Neural cell (in vitro differentiated cells): Measurements from ENCODE around the gene HDAC4. TPM values are rescaled to one million over a fixed set of nuclear protein-coding genes. Genes with fewer than 3 reads are reported as not detected.

Experiments
- H2AFZ ChIP-seq: fragments of 200-600, 300-800 bp; sonication (generic), shearing (Covaris generic); 2 replicates; pipeline ENCODE4 v1.6.0; 2014; ENCODE audit warnings: low read depth, mild to moderate bottlenecking, antibody characterized with exemption, low read length, moderate library complexity
- H3F3A ChIP-seq: fragments of 200-600 bp; shearing (Covaris generic); 2 replicates; pipeline ENCODE4 v1.6.1; 2016; ENCODE audit warnings: mild to moderate bottlenecking, moderate library complexity, mixed read lengths, antibody characterized with exemption, low read length; ENCODE audit not compliant: insufficient read depth, poor library complexity, severe bottlenecking
- H3K27ac ChIP-seq: fragments of 200-600, 300-800 bp; sonication (generic), shearing (Covaris generic); 2 replicates; pipeline ENCODE4 v1.5.1; 2014; ENCODE audit warnings: mild to moderate bottlenecking, low read length, moderate library complexity
- H3K27me3 ChIP-seq: fragments of 300-800, 200-600 bp; sonication (generic), shearing (Covaris generic); 2 replicates; pipeline ENCODE4 v1.6.0; 2014; ENCODE audit warnings: mild to moderate bottlenecking, low read depth, low read length, moderate library complexity; ENCODE audit not compliant: insufficient read depth
- H3K36me3 ChIP-seq: fragments of 300-800, 200-600 bp; sonication (generic), shearing (Covaris generic); 2 replicates; pipeline ENCODE4 v1.5.1; 2014; ENCODE audit warnings: mild to moderate bottlenecking, antibody characterized with exemption, low read length, moderate library complexity; ENCODE audit not compliant: insufficient read depth
- H3K4me2 ChIP-seq: fragments of 300-800, 200-600 bp; sonication (generic), shearing (Covaris generic); 2 replicates; pipeline ENCODE4 v1.6.0; 2014; ENCODE audit warnings: mild to moderate bottlenecking, low read length
- H3K4me3 ChIP-seq: fragments of 300-800, 200-600 bp; sonication (generic), shearing (Covaris generic); 2 replicates; pipeline ENCODE4 v1.5.1; 2014; ENCODE audit warnings: mild to moderate bottlenecking, low read length, moderate library complexity
- H3K79me2 ChIP-seq: fragments of 200-600 bp; shearing (Covaris generic); replicated peaks from 2 replicates; pipeline ENCODE4 v1.6.0; 2014; ENCODE audit warnings: mild to moderate bottlenecking, low read length, moderate library complexity; ENCODE audit not compliant: insufficient read depth
- H3K9ac ChIP-seq: fragments of 300-800, 200-600 bp; sonication (generic), shearing (Covaris generic); 2 replicates; pipeline ENCODE4 v1.6.1; 2016; ENCODE audit warnings: mild to moderate bottlenecking, low read length, mixed read lengths
- H3K9me2 ChIP-seq: fragments of 200-600 bp; shearing (Covaris generic); 2 replicates; pipeline ENCODE4 v1.6.1; 2016; ENCODE audit warnings: mild to moderate bottlenecking, low read length, mixed read lengths; ENCODE audit not compliant: insufficient read depth
- H3K9me3 ChIP-seq: fragments of 200-600, 300-800 bp; sonication (generic), shearing (Covaris generic); 2 replicates; pipeline ENCODE4 v1.6.1; 2016; ENCODE audit warnings: mild to moderate bottlenecking, mixed run types, low read length, moderate library complexity, mixed read lengths
- H4K20me1 ChIP-seq: fragments of 200-600 bp; shearing (Covaris generic); 2 replicates; pipeline ENCODE4 v1.6.1; 2016; ENCODE audit warnings: mild to moderate bottlenecking, mixed run types; ENCODE audit not compliant: insufficient read depth
- CTCF ChIP-seq: fragments of 450-650 bp; IDR thresholded peaks from 2 replicates; pipeline ENCODE4 v1.5.1; 2014; ENCODE audit warnings: antibody characterized with exemption, mild to moderate bottlenecking, moderate library complexity; ENCODE audit not compliant: poor library complexity, severe bottlenecking
- EP300 ChIP-seq: fragments of 450-650 bp; conservative IDR thresholded peaks from 2 replicates; pipeline ENCODE4 v1.6.1; 2014; ENCODE audit warnings: antibody characterized with exemption, mild to moderate bottlenecking, moderate library complexity; ENCODE audit not compliant: poor library complexity, severe bottlenecking
- EZH2 ChIP-seq: fragments of 200-600, 300-800 bp; shearing (Covaris generic), sonication (generic); IDR thresholded peaks from 2 replicates; pipeline ENCODE4 v1.6.1; 2014; ENCODE audit warnings: antibody characterized with exemption, low read length, borderline replicate concordance, mild to moderate bottlenecking; ENCODE audit not compliant: insufficient read depth, poor library complexity, severe bottlenecking
- MXI1 ChIP-seq: fragments of 450-650 bp; conservative IDR thresholded peaks from 2 replicates; pipeline ENCODE4 v1.6.1; 2014; ENCODE audit warnings: antibody characterized with exemption, mild to moderate bottlenecking; ENCODE audit not compliant: poor library complexity, severe bottlenecking
- POLR2AphosphoS5 ChIP-seq: IDR thresholded peaks from 2 replicates; pipeline ENCODE4 v1.6.1; 2012
- RAD21 ChIP-seq: fragments of 450-650 bp; conservative IDR thresholded peaks from 2 replicates; pipeline ENCODE4 v1.6.1; 2014; ENCODE audit warnings: antibody characterized with exemption, mild to moderate bottlenecking, moderate library complexity
- REST ChIP-seq: IDR thresholded peaks from 2 replicates; pipeline ENCODE4 v1.6.1; 2012; ENCODE audit warnings: borderline replicate concordance
- SMC3 ChIP-seq: fragments of 450-650 bp; conservative IDR thresholded peaks from 2 replicates; pipeline ENCODE4 v1.6.1; 2014; ENCODE audit warnings: antibody characterized with exemption, mild to moderate bottlenecking, moderate library complexity; ENCODE audit not compliant: poor library complexity
- TAF1 ChIP-seq: IDR thresholded peaks from 2 replicates; pipeline ENCODE4 v1.6.1; 2012; ENCODE audit warnings: low read depth
- polyA plus RNA-seq: library from polyadenylated mRNA; depleted of rRNA; stranded (reverse); fragments of >200 nt; gene quantifications from 2 replicates; pipeline ENCODE4 v1.2.3, GENCODE V29; 2014

The HDAC4 gene
- polyA plus RNA-seq, 1 donor from 2014 or later, result 3.4 TPM

- H3K4me2 ChIP-seq, result no peak overlapping the region
- H3K79me2 ChIP-seq, result peaks cover 3% of the 10 kb centered on the region
- no peaks in the 10 kb centered on the region for H3K36me3 ChIP-seq
- H3K27me3 ChIP-seq, result no peaks in the 10 kb centered on the region
- TF ChIP-seq REST (no peak), CTCF (no peak), POLR2AphosphoS5 (no peak), EP300 (no peak), SMC3 (no peak), RAD21 (no peak), EZH2 (no peak), MXI1 (no peak), TAF1 (no peak)
- no peak overlapping the region for H3K4me3 ChIP-seq
- no peaks in the 10 kb centered on the region for H3K9me2 ChIP-seq
- no peak overlapping the region for H3K27ac ChIP-seq
- no peaks in the 10 kb centered on the region for H3K9me3 ChIP-seq
- H3K9ac ChIP-seq, result no peak overlapping the region
- H3F3A ChIP-seq, result no peaks in the 10 kb centered on the region
- no peaks in the 10 kb centered on the region for H4K20me1 ChIP-seq
- no peak overlapping the region for H2AFZ ChIP-seq
Observed at GRCh38 chr2:239331560-239331959, 69.3 kb downstream of the HDAC4 start.

GRCh38 chr2:239330836-239331235 lies 70.0 kb downstream of the HDAC4 start:
- Histone ChIP-seq H3K27me3 (no peaks in the 10 kb centered on the region), H3K36me3 (no peaks in the 10 kb centered on the region), H3K9me3 (no peaks in the 10 kb centered on the region), H3K4me2 (no peak overlapping the region), H3K27ac (no peak overlapping the region), H3K79me2 (peaks cover 2% of the 10 kb centered on the region), H2AFZ (no peak overlapping the region), H3K9ac (no peak overlapping the region), H3K4me3 (no peak overlapping the region), H3F3A (no peaks in the 10 kb centered on the region), H4K20me1 (no peaks in the 10 kb centered on the region), H3K9me2 (no peaks in the 10 kb centered on the region)
- no peak for TF ChIP-seq RAD21

- TF ChIP-seq RAD21, result no peak
- no peak for TF ChIP-seq SMC3
- TF ChIP-seq EP300, result no peak
- TF ChIP-seq MXI1, result no peak
- no peak for TF ChIP-seq REST
- no peak for TF ChIP-seq POLR2AphosphoS5
- no peak for TF ChIP-seq CTCF
- TF ChIP-seq TAF1, result no peak
- no peak for TF ChIP-seq EZH2
- no peaks in the 10 kb centered on the region for H3K9me3 ChIP-seq
- no peaks in the 10 kb centered on the region for H3K27me3 ChIP-seq
- H3K27ac ChIP-seq, result no peak overlapping the region
- no peak overlapping the region for H3K4me2 ChIP-seq
- H3K36me3 ChIP-seq, result no peaks in the 10 kb centered on the region
- no peak overlapping the region for H3K4me3 ChIP-seq
- H2AFZ ChIP-seq, result no peak overlapping the region
- no peaks in the 10 kb centered on the region for H3K79me2 ChIP-seq
- H3K9me2 ChIP-seq, result no peaks in the 10 kb centered on the region
- no peaks in the 10 kb centered on the region for H4K20me1 ChIP-seq
- H3K9ac ChIP-seq, result no peak overlapping the region
- no peaks in the 10 kb centered on the region for H3F3A ChIP-seq
Observed at GRCh38 chr2:239329972-239330572, 70.7 kb downstream of the HDAC4 start.
